ENCODE data around the gene PNMA8C.
A peak's percentile ranks its signal among the peaks of the same experiment; 100 is the strongest.

Gene PNMA8C

DNA sequence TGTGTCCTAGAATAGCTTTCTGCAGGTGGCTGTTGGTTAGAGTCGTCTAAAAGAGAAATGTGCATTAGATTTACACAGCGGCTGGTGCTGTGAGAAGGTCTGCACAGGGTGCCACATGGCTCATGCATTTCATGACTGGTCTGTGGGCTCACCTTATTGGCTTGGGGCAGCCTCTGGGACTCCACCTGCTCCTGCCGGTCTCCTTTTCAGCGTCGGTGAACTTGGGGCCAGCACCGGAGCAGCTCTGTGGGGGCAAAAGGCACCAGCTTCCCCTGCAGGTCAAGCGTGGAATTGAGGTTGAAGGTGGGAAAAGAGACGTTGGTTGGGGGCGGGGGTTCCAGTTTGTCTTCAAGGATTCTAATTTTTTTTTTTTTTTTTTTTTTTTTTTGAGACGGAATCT is 3.1 kb upstream of the PNMA8C start:
- H3K36me3 ChIP-seq = no peaks in the 10 kb centered on the region
- no peaks in the 10 kb centered on the region for H3K27me3 ChIP-seq
- no peak for DNase-seq
- no peaks in the 10 kb centered on the region for H3K4me1 ChIP-seq
- no peaks in the 10 kb centered on the region for H3K9me3 ChIP-seq
- H3K4me3 ChIP-seq (ENCODE audit: low read depth, low read length) = no peak overlapping the region
- TF ChIP-seq, protein P1, sequence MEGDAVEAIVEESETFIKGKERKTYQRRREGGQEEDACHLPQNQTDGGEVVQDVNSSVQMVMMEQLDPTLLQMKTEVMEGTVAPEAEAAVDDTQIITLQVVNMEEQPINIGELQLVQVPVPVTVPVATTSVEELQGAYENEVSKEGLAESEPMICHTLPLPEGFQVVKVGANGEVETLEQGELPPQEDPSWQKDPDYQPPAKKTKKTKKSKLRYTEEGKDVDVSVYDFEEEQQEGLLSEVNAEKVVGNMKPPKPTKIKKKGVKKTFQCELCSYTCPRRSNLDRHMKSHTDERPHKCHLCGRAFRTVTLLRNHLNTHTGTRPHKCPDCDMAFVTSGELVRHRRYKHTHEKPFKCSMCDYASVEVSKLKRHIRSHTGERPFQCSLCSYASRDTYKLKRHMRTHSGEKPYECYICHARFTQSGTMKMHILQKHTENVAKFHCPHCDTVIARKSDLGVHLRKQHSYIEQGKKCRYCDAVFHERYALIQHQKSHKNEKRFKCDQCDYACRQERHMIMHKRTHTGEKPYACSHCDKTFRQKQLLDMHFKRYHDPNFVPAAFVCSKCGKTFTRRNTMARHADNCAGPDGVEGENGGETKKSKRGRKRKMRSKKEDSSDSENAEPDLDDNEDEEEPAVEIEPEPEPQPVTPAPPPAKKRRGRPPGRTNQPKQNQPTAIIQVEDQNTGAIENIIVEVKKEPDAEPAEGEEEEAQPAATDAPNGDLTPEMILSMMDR (IDR thresholded peaks at IDR 0.05; ENCODE audit: low read depth, low read length) = peak; percentile 41

DNA sequence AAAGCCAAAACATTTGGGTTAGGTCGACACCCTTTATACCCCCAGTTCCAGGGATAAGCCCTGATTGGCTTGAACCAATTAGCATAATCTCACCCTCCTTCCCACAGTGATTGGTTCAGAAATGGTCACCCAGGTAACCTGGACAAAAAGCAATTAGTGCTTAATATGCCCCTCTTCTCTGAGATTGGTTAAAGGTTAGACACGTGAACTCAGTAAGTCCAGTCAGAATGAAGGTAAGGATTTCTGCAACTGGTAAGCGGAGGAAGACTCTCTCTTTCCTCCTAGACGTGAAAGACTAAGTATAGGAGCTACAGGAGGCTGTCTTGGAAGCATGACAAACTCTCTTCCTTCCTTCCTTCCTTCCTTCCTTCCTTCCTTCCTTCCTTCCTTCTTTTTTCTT is 1.3 kb upstream of the PNMA8C start:
- Histone ChIP-seq H3K27me3 (no peaks in the 10 kb centered on the region), H3K4me3 (ENCODE audit: low read depth, low read length) (no peak overlapping the region), H3K4me1 (no peaks in the 10 kb centered on the region), H3K36me3 (no peaks in the 10 kb centered on the region), H3K9me3 (no peaks in the 10 kb centered on the region)
- DNase-seq = no peak
- TF ChIP-seq, protein P1 (IDR thresholded peaks at IDR 0.05; ENCODE audit: low read depth, low read length) = no peak

DNA sequence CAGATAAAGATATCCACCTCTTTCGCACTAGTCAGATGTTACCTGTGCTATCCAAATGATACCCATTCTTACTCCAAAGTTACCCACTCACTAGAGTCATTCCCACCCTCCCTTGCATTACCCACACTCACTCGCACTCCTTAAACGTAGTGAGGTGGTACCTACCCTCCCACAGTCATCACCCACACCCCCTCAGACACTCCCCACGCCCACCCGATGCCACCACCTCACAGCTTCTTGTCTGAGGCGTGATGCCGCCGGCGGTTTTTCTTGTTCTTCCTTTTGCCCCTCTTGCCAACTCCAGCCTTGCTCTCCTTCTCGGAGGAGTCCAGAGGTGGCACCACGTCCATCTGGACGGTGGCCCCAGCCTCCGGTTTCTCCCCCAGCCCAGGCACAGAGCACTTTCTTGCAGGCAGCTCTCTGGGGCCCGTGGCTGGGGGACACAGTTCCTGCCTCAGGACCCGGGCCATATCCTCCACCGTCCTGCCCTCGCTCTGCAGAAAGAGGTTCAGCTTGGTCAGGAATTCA is 1.2 kb downstream of the PNMA8C start:
- Histone ChIP-seq H3K4me3 (ENCODE audit: low read depth, low read length) (no peak overlapping the region), H3K36me3 (no peaks in the 10 kb centered on the region), H3K9me3 (no peaks in the 10 kb centered on the region), H3K4me1 (no peaks in the 10 kb centered on the region), H3K27me3 (no peaks in the 10 kb centered on the region; the same call in 1 of the 2 replicates)
- TF ChIP-seq, protein P1 (IDR thresholded peaks at IDR 0.05; ENCODE audit: low read depth, low read length) = no peak
- no peak for DNase-seq

DNA sequence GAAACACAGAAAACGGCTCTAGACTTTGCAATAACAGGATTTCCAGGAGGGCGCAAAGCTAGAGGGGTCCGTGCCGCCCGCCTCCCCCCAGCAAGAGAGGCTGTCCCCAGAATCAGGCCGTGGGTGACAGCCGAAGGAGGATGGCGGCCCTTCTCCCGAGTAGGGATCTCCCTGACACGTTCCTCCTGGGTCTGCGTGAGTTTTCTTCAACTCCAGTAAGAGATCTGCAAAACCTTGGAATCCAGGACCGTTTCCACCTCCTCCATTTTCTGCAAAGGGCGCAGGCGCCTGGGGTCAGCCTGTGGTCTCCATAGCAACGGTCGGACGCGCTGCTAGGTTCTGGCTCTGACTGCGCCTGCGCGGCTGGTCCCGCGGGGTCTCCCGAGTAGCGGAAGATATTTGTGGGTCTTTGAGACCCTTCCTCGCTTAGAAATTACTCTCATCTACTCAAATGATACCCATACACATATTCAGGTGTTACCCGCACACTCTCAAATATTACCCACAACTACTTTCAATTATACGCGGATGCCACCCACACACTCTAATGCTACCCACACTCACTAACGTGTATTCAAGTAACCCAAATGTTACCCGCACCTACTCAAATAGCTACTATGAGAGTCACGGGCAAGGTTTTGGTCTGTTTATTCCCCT is 2.1 kb downstream of the PNMA8C start:
- TF ChIP-seq, protein P1 (IDR thresholded peaks at IDR 0.05; ENCODE audit: low read depth, low read length) = no peak
- no peaks in the 10 kb centered on the region for H3K4me1 ChIP-seq
- peak; percentile 91 for DNase-seq
- no peaks in the 10 kb centered on the region; the same call in 1 of the 2 replicates for H3K27me3 ChIP-seq
- H3K9me3 ChIP-seq = no peaks in the 10 kb centered on the region
- H3K4me3 ChIP-seq (ENCODE audit: low read depth, low read length) = peak overlapping the region; percentile 78
- H3K36me3 ChIP-seq = no peaks in the 10 kb centered on the region

DNA sequence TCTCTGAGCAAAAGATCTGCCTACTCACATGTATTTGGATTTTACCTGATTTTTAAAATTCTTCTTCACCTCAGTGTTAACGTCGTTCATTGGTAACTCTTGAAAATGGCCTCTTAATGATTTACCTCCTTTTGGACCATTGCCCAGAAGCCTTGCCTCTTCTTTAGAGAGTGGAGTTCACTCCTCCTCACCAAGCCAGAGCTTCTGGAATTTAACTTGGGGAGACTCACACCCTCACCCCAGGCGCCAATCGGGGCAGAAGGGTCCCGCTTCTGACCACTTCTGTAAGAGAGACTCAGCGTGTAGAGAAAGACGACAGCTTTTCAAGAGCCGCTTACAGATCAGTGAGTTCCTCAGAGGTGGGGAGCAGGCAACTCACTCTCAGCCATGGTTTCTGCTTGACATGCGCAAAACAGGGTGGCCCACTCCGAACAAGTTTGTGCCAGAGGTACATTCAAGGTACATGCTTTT is 2.7 kb downstream of the PNMA8C start:
- H3K36me3 ChIP-seq = no peaks in the 10 kb centered on the region
- no peaks in the 10 kb centered on the region for H3K4me1 ChIP-seq
- no peak for DNase-seq
- no peaks in the 10 kb centered on the region; the same call in 1 of the 2 replicates for H3K27me3 ChIP-seq
- H3K4me3 ChIP-seq (ENCODE audit: low read depth, low read length) = peak overlapping the region; percentile 78
- H3K9me3 ChIP-seq = no peaks in the 10 kb centered on the region
- TF ChIP-seq, protein P1 (IDR thresholded peaks at IDR 0.05; ENCODE audit: low read depth, low read length) = no peak

DNA sequence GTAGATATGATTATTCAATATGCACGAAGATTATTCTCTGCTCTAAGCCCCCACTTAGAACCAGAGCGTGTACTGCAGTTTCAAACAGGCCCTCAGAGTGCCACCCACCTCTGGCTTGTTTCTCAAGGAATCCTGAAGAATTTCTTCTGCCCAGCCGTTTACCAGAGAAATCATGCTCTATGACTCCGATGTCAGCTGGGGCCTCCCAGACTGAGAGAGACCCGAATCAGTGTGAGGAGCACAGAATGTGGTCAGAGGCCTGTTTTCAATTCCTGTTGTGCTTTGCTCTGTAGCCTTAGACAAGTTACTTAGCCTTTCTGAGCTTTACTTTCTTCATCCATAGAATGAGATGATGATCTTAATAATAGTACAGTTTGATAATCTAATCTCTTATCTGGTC is 5.5 kb downstream of the PNMA8C start:
- Histone ChIP-seq H3K9me3 (no peaks in the 10 kb centered on the region), H3K4me3 (ENCODE audit: low read depth, low read length) (no peak overlapping the region), H3K4me1 (no peaks in the 10 kb centered on the region), H3K36me3 (no peaks in the 10 kb centered on the region), H3K27me3 (no peaks in the 10 kb centered on the region; the same call in 1 of the 2 replicates)
- TF ChIP-seq, protein P1 (IDR thresholded peaks at IDR 0.05; ENCODE audit: low read depth, low read length) = no peak
- DNase-seq = no peak

All from BE2C (cell line).